A549 (cell line): ENCODE results near the gene WDR17.

Experiments used
- CTCF ChIP-seq: fragments of >200 bp; sonication (Bioruptor Twin); formaldehyde crosslinking; IDR thresholded peaks from 3 replicates; pipeline ENCODE4 v1.5.1; 2016
- EHF ChIP-seq: fragments of 250-450 bp; sonication (Bioruptor Pico); IDR thresholded peaks from 2 replicates; pipeline ENCODE4 v1.5.0; 2020; ENCODE audit warnings: mild to moderate bottlenecking
- EP300 ChIP-seq, 2 experiments: fragments of >200 bp; sonication (Bioruptor Twin); formaldehyde crosslinking; IDR thresholded peaks; 2 replicates in 1 of 2; 3 replicates in 1 of 2; pipeline ENCODE4 v1.6.1; 2016 to 2017
- HOXB13 ChIP-seq: fragments of 250-450 bp; sonication (Bioruptor Pico); IDR thresholded peaks from 2 replicates; pipeline ENCODE4 v1.5.0; 2020; ENCODE audit warnings: low read depth, mild to moderate bottlenecking, moderate library complexity
- JUN ChIP-seq, 2 experiments: fragments of >200 bp; sonication (Bioruptor Twin); formaldehyde crosslinking; IDR thresholded peaks; 2 replicates in 1 of 2; 3 replicates in 1 of 2; pipeline ENCODE4 v1.6.1; 2016 to 2017
- JUNB ChIP-seq: fragments of >200 bp; sonication (Bioruptor Twin); formaldehyde crosslinking; IDR thresholded peaks from 2 replicates; pipeline ENCODE4 v1.6.1; 2016
- MAFK ChIP-seq: fragments of 450-650 bp; IDR thresholded peaks from 2 replicates; pipeline ENCODE4 v1.6.1; 2014; ENCODE audit not compliant: partially characterized antibody
- PBX3 ChIP-seq: IDR thresholded peaks from 2 replicates; pipeline ENCODE4 v1.6.1; 2012
- POLR2A ChIP-seq: IDR thresholded peaks from 2 replicates; pipeline ENCODE4 v1.6.1; 2012; ENCODE audit warnings: mild to moderate bottlenecking, low read length
- RAD21 ChIP-seq, 2 experiments: fragments of >200 bp in 1 of 2; sonication (Bioruptor Twin) in 1 of 2; formaldehyde crosslinking in 1 of 2; IDR thresholded peaks in 1 of 2; conservative IDR thresholded peaks in 1 of 2; 2 replicates in 1 of 2; 3 replicates in 1 of 2; pipeline ENCODE4 v1.6.1; 2012 to 2018; ENCODE audit warnings: inconsistent platforms in 1 of 2
- REST ChIP-seq: fragments of 200-600 bp; sonication (generic); IDR thresholded peaks from 2 replicates; pipeline ENCODE4 v1.6.1; 2016; ENCODE audit warnings: antibody characterized with exemption, mild to moderate bottlenecking, moderate library complexity
- RFX5 ChIP-seq: fragments of 450-650 bp; IDR thresholded peaks from 2 replicates; pipeline ENCODE4 v1.7.1; 2014; ENCODE audit warnings: antibody characterized with exemption, mild to moderate bottlenecking, moderate library complexity
- SMC3 ChIP-seq: fragments of >200 bp; sonication (Bioruptor Twin); formaldehyde crosslinking; IDR thresholded peaks from 3 replicates; pipeline ENCODE4 v1.6.1; 2018; ENCODE audit warnings: inconsistent platforms
- SREBF2 ChIP-seq: fragments of 450-650 bp; IDR thresholded peaks from 2 replicates; pipeline ENCODE4 v1.6.1; 2014; ENCODE audit warnings: mild to moderate bottlenecking, moderate library complexity

GRCh38 chr4:176226736-176227135 is 161.1 kb downstream of the WDR17 start:
- TF ChIP-seq JUN (IDR thresholded peaks at IDR 0.05), result no peak
- no peak for TF ChIP-seq REST
- no peak for TF ChIP-seq PBX3
- TF ChIP-seq MAFK, result no peak
- TF ChIP-seq POLR2A, result no peak
- no peak for TF ChIP-seq CTCF
- no peak for TF ChIP-seq EP300 (IDR thresholded peaks at IDR 0.05)
- no peak for TF ChIP-seq HOXB13 (CRISPR knock-in tag)
- no peak for TF ChIP-seq RAD21 (conservative IDR thresholded peaks at IDR 0.05 in 1 of 2, IDR thresholded peaks at IDR 0.05 in 1 of 2)
- no peak for TF ChIP-seq SMC3
- no peak for TF ChIP-seq EHF (CRISPR knock-in tag)
- TF ChIP-seq RFX5, result no peak
- TF ChIP-seq JUNB, result no peak
- no peak for TF ChIP-seq SREBF2
